HuH-7 (cell line): ENCODE results near the gene FGGY.

ENCODE experiments used
- DNase-seq: peaks from one replicate; pipeline ENCODE4 v3.0.0; 2011; ENCODE audit warnings: low spot score

The FGGY gene

GRCh38 chr1:59683197-59683596 is 386.3 kb downstream of the FGGY start:
- DNase-seq = no peak

DNA sequence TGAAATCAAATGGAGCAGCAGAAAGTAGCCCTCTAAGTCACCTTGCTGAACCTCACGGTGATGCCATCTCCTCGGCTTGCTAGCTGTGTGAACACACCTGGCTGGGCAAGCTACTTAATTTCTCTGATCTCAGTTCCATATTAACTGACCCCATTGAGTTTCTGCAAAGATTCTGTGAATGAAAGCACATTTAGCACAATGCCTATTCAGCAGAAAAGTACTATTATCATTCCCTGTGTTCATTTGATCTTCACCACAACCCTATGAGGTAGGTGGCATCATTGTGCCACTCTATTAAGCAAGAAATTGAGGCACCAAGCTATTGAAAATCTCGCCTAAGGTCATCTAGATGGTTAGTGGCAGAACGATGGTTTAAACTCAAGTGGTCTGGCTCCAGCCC is 387.8 kb downstream of the FGGY start:
- DNase-seq = no peak

- no peak for DNase-seq
Measured at GRCh38 chr1:59685101-59685500, 388.2 kb downstream of the FGGY start.

GRCh38 chr1:59685666-59686065 is 388.8 kb downstream of the FGGY start:
- no peak for DNase-seq

DNA sequence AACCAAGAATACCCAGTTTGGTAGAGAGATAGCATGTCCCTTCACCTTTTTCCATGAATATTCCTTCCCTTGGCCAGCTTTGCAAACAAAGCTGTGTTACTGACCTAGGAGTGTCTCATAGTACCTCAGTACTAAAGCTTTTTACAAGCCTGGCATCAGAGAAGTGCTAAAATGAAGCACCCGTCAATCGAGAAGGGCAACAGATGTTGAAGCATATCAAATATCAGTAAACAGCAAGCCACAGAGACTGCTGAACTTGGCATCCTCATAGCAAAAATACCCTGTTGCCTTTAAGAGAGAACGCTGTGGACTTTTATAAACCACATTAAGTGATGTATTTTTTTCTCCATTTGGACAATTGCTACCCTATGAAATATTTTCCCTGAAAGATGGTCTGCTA is 389.3 kb downstream of the FGGY start:
- no peak for DNase-seq

GRCh38 chr1:59686574-59686973 is 389.7 kb downstream of the FGGY start:
- DNase-seq = no peak

- no peak for DNase-seq
Measured at GRCh38 chr1:59687081-59687480, 390.2 kb downstream of the FGGY start.

- DNase-seq = no peak
Measured at GRCh38 chr1:59688976-59689375, 392.1 kb downstream of the FGGY start.

DNA sequence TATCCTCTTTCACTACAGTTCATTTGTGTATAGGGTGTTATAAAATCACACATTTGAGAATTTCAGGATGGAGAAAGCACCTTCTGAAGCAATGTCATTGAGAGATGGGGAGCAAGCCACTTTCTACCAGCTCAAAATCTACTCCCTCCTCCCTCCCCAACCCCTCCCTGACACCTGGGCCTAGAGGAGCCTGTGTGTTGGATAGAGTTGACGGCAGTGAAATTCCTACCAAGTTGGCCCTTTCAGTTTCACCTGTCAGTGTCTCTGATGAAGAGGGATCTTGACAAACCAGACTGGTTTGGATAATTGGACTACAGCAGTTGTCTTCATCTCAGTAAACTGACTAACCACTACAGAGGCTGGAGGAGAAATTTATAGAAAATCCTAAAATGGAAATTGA is 392.8 kb downstream of the FGGY start:
- no peak for DNase-seq

GRCh38 chr1:59690171-59690930 is 393.5 kb downstream of the FGGY start:
- no peak for DNase-seq

GRCh38 chr1:59691261-59691660 is 394.4 kb downstream of the FGGY start:
- no peak for DNase-seq

DNA sequence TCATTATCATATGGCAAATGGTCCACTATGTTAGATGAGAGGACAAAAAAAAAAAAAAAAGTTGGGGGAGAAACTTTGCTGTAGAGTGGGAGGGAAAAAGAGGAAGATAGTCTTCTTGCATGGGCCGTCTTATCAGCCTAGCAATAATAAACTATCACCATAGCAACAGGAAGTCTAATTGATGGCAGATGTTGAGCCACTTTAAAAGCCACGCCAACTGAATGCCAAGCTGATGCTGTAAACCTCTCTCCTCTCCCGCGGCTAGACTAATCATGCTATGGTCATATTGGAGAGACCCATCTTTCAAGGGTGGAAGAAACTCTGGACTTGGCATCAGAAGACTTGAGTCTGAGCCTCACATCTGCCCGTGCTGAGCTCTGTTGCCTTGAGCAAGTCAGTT is 395.7 kb downstream of the FGGY start:
- no peak for DNase-seq

- DNase-seq = no peak
Measured at GRCh38 chr1:59693406-59693805, 396.5 kb downstream of the FGGY start.

DNA sequence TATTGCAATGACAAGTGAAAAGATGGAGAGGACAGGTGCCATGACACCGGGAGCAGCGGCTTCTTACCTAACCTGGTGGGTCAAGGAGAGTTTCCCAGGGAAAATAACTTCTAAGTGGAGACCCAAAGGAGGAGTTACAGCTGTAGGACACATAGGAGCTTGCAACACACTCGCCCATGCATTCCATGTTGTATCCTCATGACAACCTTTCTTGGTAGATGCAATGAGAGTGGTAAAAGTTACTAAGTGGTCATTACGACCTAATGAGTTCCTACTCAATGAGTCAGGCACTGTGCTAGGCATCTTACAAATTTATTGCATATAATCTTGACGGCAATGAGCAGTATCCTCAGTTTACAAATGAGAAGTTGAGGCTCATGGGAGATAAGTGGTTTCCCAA is 398.4 kb downstream of the FGGY start:
- DNase-seq = no peak

GRCh38 chr1:59696421-59697115 is 399.7 kb downstream of the FGGY start:
- DNase-seq = no peak

GRCh38 chr1:59697150-59697800 is 400.4 kb downstream of the FGGY start:
- DNase-seq = no peak

DNA sequence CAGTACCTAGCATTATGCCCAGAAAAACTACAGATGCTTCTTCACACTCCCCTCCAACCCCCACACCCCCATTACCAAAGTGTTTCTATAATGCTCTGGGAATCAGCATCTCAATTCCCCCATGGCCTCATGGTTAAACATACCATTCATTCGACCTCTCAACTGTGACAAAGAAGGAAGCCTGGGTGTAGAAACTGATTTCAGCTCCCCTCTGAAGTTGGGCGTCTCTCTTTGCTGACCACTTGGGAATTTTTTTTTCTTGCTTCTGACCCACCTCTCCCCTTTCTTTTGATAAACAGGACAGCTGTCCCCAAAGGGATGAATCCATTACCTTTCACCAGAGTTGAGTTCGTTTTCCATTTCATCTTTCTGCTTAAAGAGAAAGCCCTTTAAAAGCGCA is 401.5 kb downstream of the FGGY start:
- no peak for DNase-seq

- DNase-seq = no peak
Measured at GRCh38 chr1:59699227-59699847, 402.4 kb downstream of the FGGY start.

- no peak for DNase-seq
Measured at GRCh38 chr1:59701376-59701775, 404.5 kb downstream of the FGGY start.

DNA sequence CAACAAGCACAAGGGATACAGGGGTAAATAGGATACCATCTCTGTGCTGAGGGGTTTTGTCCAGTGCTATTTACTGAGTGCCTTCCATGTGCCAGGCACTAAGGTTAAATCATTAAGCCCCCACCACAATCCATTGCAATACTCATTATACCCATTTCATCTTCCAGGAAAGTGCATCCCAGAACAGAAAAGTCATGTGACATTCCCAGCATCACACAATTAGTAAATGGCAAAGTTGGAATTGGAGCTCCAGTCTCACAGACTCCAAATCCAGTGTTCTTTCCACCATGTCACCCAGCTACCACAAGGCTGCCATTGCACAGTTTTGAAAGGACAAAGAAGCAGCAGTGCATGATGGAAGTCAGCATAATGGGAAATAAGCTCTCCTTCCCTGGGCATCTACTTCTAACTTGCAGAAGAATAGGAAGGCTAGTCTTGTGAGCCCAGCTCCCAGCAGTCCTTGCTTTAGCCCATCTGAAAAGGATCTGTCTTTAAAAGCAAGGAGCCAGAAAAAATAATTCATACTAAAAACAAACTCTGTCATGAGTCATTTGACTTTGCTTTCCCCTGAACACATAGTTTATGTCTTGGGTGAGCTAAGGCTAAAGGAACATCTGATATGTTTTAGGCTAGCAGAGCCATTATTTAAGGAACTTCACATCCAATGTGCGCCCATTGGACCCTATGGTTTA is 406.5 kb downstream of the FGGY start:
- DNase-seq = no peak

DNA sequence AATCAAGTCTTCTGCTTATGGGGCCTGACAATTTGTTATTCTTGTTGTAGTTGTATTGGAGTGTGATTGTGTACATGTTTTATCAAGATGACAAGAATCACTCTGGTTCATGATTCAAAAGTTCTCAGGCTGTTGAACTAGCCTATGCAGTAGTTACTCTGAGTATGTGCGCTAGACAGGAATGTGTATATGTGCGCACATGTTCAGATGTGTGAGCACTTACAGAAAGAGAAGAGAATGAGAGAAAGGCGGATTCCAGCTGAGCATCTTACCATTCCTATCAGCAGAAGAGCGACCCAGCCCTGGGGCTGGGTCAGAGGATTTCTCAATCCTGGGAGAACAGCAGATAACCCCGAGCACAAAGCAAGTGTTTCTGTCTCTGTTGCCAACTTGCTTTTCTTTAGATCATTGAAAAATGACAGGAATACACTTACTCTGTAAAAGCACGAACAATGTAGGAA is 407.1 kb downstream of the FGGY start:
- no peak for DNase-seq

GRCh38 chr1:59704716-59705115 is 407.8 kb downstream of the FGGY start:
- DNase-seq = no peak
